GM19035 (cell line): ENCODE data around the gene WIPF2.
"Not testable (repeated sequence)": the region's sequence is repeated elsewhere in the genome, so short reads cannot be mapped to it uniquely, and the experiment has no call there.

Experiments used
- ATAC-seq: cut with Tn5 transposase; IDR thresholded peaks from one replicate; pipeline ENCODE4 v1.9.1; 2021; ENCODE audit not compliant: unreplicated experiment

Gene WIPF2

GRCh38 chr17:40191237-40192208 is 27.6 kb upstream of the WIPF2 start:
- no peak for ATAC-seq

GRCh38 chr17:40192961-40193360 is 26.1 kb upstream of the WIPF2 start:
- no peak for ATAC-seq

GRCh38 chr17:40194821-40195220 is 24.3 kb upstream of the WIPF2 start:
- ATAC-seq: no peak

- no peak for ATAC-seq
Observed at GRCh38 chr17:40197550-40197949, 21.6 kb upstream of the WIPF2 start.

GRCh38 chr17:40197965-40198456 is 21.1 kb upstream of the WIPF2 start:
- not testable (repeated sequence) for ATAC-seq

- ATAC-seq: no peak
Observed at GRCh38 chr17:40198576-40198975, 20.5 kb upstream of the WIPF2 start.

GRCh38 chr17:40203131-40203530 is 16.0 kb upstream of the WIPF2 start:
- ATAC-seq: no peak

- ATAC-seq: not testable (repeated sequence)
Observed at GRCh38 chr17:40206193-40206592, 12.9 kb upstream of the WIPF2 start.

- ATAC-seq: no peak
Observed at GRCh38 chr17:40209404-40210093, 9.6 kb upstream of the WIPF2 start.

GRCh38 chr17:40213914-40214313 is 5.2 kb upstream of the WIPF2 start:
- ATAC-seq: not testable (repeated sequence)

GRCh38 chr17:40218006-40218739 is 931 bp upstream of the WIPF2 start:
- ATAC-seq: no peak

GRCh38 chr17:40219594-40220338 is 662 bp downstream of the WIPF2 start:
- ATAC-seq: no peak

GRCh38 chr17:40224718-40225550 is 5.8 kb downstream of the WIPF2 start:
- no peak for ATAC-seq

GRCh38 chr17:40229146-40229545 is 10.0 kb downstream of the WIPF2 start:
- ATAC-seq: not testable (repeated sequence)

- ATAC-seq: no peak
Observed at GRCh38 chr17:40230670-40231069, 11.6 kb downstream of the WIPF2 start.

- not testable (repeated sequence) for ATAC-seq
Observed at GRCh38 chr17:40231928-40232327, 12.8 kb downstream of the WIPF2 start.

GRCh38 chr17:40241252-40241834 is 22.2 kb downstream of the WIPF2 start:
- no peak for ATAC-seq

GRCh38 chr17:40242774-40243173 is 23.7 kb downstream of the WIPF2 start:
- no peak for ATAC-seq

- no peak for ATAC-seq
Observed at GRCh38 chr17:40243761-40244160, 24.7 kb downstream of the WIPF2 start.
